Activated T-helper 17 cell treated with anti-CD3 and anti-CD28 coated beads, Interleukin-2, amount 50 U/mL, for 72 hours (primary cell): Measurements from ENCODE around the gene GNL1. TPM values are rescaled to one million over a fixed set of nuclear protein-coding genes. Genes with fewer than 3 reads are reported as not detected.

Source experiments
- ATAC-seq: fragments of 150-1000 bp; cut with Tn5 transposase; replicated peaks from 2 replicates; pipeline ENCODE4 v1.10.0; 2021; ENCODE audit warnings: mild to moderate bottlenecking, moderate library complexity
- H3K27ac Mint-ChIP-seq: one replicate; pipeline ENCODE4 v1.8.0; 2022; ENCODE audit warnings: mixed read lengths
- H3K27me3 Mint-ChIP-seq: one replicate; pipeline ENCODE4 v1.8.0; 2022; ENCODE audit warnings: mixed read lengths
- H3K36me3 Mint-ChIP-seq: one replicate; pipeline ENCODE4 v1.8.0; 2022; ENCODE audit warnings: low read depth, mild to moderate bottlenecking, mixed read lengths
- H3K4me1 Mint-ChIP-seq: one replicate; pipeline ENCODE4 v1.8.0; 2022; ENCODE audit warnings: mixed read lengths
- H3K4me3 Mint-ChIP-seq: one replicate; pipeline ENCODE4 v1.8.0; 2022; ENCODE audit warnings: mild to moderate bottlenecking, mixed read lengths
- H3K9me3 Mint-ChIP-seq: one replicate; pipeline ENCODE4 v1.8.0; 2022; ENCODE audit warnings: mixed read lengths
- total RNA-seq, 2 donors: library from RNA; stranded (reverse); gene quantifications; one replicate each; pipeline ENCODE4 v1.2.3, GENCODE V29; 2022

GNL1 gene
- total RNA-seq, 2 donors from 2014 or later: 102 to 117 TPM

DNA sequence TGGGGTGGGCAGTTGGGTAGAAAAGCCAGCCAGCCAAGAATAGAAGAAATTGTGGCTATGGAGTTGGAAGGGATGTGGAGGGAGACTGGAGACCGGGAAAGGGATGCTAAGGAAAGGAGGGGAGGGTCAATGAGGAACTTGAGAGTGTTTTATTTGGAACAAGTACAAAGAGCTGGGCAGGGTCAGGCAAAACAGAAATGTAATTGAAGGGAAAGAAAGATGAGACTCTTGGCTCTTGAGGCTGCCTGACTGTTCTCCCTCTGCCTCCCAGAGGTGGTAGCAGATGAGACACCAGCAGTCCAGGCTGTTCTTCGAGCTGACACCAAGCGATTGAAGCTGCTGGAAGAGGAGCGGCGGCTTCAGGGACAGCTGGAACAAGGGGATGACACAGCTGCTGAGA lies 27.6 kb upstream of the GNL1 start:
- Mint-ChIP-seq H3K27me3 (no peaks in the 10 kb centered on the region), H3K9me3 (no peaks in the 10 kb centered on the region), H3K4me3 (no peak overlapping the region), H3K4me1 (no peaks in the 10 kb centered on the region), H3K27ac (no peak overlapping the region), H3K36me3 (peaks cover 100% of the 10 kb centered on the region)
- no peak for ATAC-seq

DNA sequence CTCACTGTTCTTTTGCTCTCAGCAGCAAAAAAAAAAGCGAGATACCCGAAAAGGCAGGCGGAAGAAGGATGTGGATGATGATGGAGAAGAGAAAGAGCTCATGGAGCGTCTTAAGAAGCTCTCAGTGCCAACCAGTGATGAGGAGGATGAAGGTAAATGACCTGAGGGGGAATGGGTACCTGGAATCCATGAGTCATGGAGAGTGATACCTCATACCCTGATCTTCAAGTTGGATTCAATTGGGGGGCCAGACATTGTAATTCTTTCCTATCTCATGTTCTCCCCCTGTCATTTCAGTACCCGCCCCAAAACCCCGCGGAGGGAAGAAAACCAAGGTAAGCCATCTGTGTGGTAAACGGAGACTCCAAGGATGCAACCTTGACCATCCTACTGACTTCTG lies 21.8 kb upstream of the GNL1 start:
- H3K36me3 Mint-ChIP-seq: peaks cover 90% of the 10 kb centered on the region
- H3K27me3 Mint-ChIP-seq: no peaks in the 10 kb centered on the region
- H3K4me1 Mint-ChIP-seq: peaks cover 26% of the 10 kb centered on the region
- no peak overlapping the region for H3K4me3 Mint-ChIP-seq
- ATAC-seq: no peak
- H3K9me3 Mint-ChIP-seq: no peaks in the 10 kb centered on the region
- H3K27ac Mint-ChIP-seq: peak overlapping the region; percentile 31

DNA sequence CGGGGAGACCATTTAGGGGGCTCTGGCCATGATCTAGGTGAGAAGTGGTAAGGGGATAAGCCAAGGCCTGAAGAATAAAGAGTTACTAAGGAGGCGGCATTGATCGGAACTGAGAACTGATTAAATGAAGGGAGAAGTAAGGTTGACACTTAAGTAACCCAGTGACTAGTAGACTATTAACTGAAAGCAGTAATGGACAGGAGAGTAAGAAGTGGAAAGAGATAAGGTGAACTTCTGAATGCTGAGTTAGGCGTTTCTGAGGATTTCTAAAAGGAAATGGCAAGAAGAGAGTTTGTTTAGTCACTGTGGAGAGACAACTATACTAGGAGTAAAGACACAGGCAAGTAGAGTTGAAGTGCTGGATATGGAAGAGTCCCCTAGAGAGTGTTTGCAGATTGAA lies 16.8 kb upstream of the GNL1 start:
- peak overlapping the region; percentile 95 for H3K4me3 Mint-ChIP-seq
- peaks cover 58% of the 10 kb centered on the region for H3K36me3 Mint-ChIP-seq
- no peaks in the 10 kb centered on the region for H3K9me3 Mint-ChIP-seq
- peak overlapping the region; percentile 100 for H3K27ac Mint-ChIP-seq
- no peaks in the 10 kb centered on the region for H3K27me3 Mint-ChIP-seq
- peaks cover 57% of the 10 kb centered on the region for H3K4me1 Mint-ChIP-seq
- no peak for ATAC-seq

DNA sequence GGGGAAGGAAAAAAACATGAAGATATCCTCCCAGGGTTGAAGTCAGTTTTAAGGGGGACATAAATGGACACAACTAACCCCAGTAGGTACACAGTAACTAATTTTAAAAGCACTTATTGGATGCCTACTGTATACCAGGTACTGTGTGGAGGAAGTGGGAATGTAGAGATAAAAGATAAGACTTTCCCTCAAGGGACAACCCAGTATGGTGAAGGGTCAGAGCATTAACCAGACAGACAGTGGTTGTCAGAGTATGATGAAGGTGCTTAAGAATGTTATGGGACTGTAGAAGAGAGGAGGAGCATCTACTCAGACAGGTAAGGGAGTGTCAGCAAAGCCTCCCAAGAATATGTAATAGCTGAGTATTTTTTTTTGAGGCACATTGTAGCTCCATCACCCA lies 15.9 kb upstream of the GNL1 start:
- ATAC-seq: no peak
- H3K9me3 Mint-ChIP-seq: no peaks in the 10 kb centered on the region
- no peaks in the 10 kb centered on the region for H3K27me3 Mint-ChIP-seq
- peak overlapping the region; percentile 100 for H3K27ac Mint-ChIP-seq
- H3K4me3 Mint-ChIP-seq: peak overlapping the region; percentile 95
- H3K36me3 Mint-ChIP-seq: peaks cover 49% of the 10 kb centered on the region
- peaks cover 54% of the 10 kb centered on the region for H3K4me1 Mint-ChIP-seq

DNA sequence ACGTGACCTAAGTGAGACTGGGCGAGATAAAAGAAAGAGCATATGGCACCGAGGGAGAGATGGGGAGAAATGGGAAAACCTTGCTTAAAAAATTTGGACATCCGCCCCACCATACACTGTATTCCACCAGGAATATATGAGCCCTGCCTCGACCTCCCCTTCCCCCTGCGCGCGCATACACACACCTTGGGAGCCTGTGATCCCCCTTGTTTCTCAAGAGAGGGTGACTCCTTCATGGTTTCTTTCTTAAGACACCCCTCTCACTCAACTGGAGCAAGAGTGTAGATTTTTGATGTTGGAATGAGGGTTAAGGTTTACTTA lies 15.4 kb upstream of the GNL1 start:
- H3K36me3 Mint-ChIP-seq: peaks cover 44% of the 10 kb centered on the region
- H3K9me3 Mint-ChIP-seq: no peaks in the 10 kb centered on the region
- peak overlapping the region; percentile 95 for H3K4me3 Mint-ChIP-seq
- H3K4me1 Mint-ChIP-seq: peaks cover 49% of the 10 kb centered on the region
- H3K27ac Mint-ChIP-seq: peak overlapping the region; percentile 100
- H3K27me3 Mint-ChIP-seq: no peaks in the 10 kb centered on the region
- ATAC-seq: no peak

DNA sequence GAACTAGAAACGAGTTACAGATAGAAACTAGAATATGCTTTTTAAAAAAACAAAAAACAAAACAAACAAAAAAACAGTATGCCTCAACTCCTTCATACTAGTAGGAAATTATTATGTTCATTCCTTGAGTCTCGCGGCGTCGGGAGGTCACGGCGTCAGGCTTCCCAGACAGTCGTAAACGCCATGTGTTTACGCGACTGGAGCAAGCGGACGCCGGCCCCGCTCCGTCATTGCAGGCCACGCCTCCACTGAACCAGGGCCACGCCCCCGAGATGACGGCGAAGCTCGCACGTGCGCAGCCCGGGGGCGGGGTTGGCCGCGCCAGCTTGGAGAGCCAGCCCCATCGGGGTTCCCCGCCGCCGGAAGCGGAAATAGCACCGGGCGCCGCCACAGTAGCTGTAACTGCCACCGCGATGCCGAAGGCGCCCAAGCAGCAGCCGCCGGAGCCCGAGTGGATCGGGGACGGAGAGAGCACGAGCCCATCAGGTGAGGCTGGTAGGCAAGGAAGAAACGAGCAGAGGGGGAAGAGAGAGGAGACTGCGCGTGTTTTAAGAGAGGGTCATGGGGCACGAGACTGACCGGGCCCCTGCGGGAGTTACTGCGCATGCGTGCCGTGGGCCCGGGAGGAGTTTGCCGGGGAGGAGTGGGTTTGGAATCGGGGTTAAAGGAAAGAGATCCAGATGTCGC lies 14.9 kb upstream of the GNL1 start, which contains the start of gene ABCF1:
Gene ABCF1, plus strand, starts transcription at position 368 of the 687 bp plus-strand sequence. Its CDS starts 46 bp downstream, at position 414.
- no peaks in the 10 kb centered on the region for H3K9me3 Mint-ChIP-seq

DNA sequence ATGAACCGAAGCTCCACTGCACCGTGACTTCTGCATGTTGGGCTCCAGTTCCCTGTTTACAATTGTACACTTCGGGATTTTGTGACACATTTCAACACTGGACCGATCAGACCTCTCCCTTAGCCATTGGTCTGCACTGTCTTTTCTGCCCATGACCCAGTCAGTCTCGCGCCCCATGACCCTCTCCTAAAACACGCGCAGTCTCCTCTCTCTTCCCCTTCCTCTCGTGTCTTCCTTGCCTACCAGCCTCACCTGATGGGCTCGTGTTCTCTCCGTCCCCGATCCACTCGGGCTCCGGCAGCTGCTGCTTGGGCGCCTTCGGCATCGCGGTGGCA lies 14.4 kb upstream of the GNL1 start:
- Mint-ChIP-seq H3K36me3 (peaks cover 37% of the 10 kb centered on the region), H3K4me1 (peaks cover 45% of the 10 kb centered on the region), H3K4me3 (peak overlapping the region; percentile 95), H3K9me3 (no peaks in the 10 kb centered on the region), H3K27ac (peak overlapping the region; percentile 100), H3K27me3 (no peaks in the 10 kb centered on the region)
- peak; percentile 3 for ATAC-seq

More for the DNA sequence above, 14.9 kb upstream of the GNL1 start, which contains the start of gene ABCF1:
- H3K27ac Mint-ChIP-seq: peak within 1 kb of the TSS; percentile 100
- H3K36me3 Mint-ChIP-seq: peaks cover 39% of the 10 kb centered on the region
- peak; percentile 95 for ATAC-seq
- H3K4me3 Mint-ChIP-seq: peak within 1 kb of the TSS; percentile 95
- no peaks in the 10 kb centered on the region for H3K27me3 Mint-ChIP-seq
- peaks cover 45% of the 10 kb centered on the region for H3K4me1 Mint-ChIP-seq

DNA sequence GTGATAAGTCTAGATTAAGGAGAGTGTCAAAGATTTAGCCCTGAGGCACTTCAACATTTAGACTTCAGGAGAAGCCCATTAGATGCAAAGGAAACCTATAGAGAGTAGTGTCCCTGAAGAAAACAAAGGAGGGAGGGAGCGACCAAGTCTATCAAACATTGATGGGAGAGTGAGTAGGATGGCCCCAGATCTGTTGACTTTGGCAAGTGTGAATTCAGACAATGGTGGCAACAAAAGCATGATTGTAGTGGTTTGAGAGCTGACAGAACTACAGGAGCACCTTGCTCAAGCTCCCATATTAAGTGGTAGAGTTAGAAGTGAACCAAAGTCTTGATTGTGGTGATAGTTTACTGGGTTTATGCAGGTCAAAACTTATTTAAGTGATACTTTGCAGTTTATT lies 14.0 kb upstream of the GNL1 start:
- Mint-ChIP-seq H3K9me3 (no peaks in the 10 kb centered on the region), H3K27me3 (no peaks in the 10 kb centered on the region), H3K36me3 (peaks cover 37% of the 10 kb centered on the region), H3K4me3 (peak overlapping the region; percentile 95), H3K27ac (peak overlapping the region; percentile 100), H3K4me1 (peaks cover 45% of the 10 kb centered on the region)
- no peak for ATAC-seq

DNA sequence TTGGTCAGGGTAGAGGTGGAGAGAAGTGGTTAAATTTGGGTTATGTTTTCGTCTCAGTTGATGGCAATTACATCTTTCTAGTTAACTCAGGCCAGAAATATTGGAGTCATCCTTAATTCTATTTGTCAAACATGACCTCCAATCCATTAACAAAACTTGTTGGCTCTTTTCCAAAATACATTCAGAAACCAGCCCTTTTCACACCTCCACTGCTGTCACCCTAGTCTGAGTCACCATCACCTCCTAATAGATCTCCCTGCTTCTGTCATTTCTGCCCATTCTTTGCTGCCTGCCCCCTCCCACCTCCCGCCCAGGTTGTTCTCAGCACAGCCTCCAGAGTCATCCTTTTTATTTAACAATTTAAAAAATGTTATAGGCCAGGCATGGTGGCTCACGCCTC lies 12.0 kb upstream of the GNL1 start:
- no peaks in the 10 kb centered on the region for H3K9me3 Mint-ChIP-seq
- no peaks in the 10 kb centered on the region for H3K27me3 Mint-ChIP-seq
- H3K36me3 Mint-ChIP-seq: peaks cover 31% of the 10 kb centered on the region
- H3K4me1 Mint-ChIP-seq: peaks cover 38% of the 10 kb centered on the region
- no peak overlapping the region for H3K4me3 Mint-ChIP-seq
- ATAC-seq: no peak
- H3K27ac Mint-ChIP-seq: peak overlapping the region; percentile 24

DNA sequence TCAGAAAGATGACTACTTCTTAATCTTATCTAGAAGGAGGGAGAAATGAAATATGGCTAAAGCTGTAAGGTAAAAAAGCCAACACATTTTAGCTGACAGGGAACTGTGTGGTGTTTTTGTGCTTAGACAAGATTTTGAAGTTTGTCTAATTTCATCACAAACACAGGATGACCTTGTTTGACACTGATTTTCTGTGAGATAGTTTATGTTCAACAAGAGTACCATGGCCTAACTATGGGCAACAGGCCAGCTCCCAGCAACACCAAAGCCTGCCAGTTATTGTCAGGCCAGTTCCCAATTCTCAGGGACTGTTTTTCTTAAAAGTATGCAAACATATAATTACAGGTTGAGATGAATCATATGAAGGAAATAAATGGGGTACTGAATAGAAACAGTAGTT lies 9.5 kb upstream of the GNL1 start:
- H3K4me1 Mint-ChIP-seq: peaks cover 21% of the 10 kb centered on the region
- ATAC-seq: no peak
- H3K27me3 Mint-ChIP-seq: no peaks in the 10 kb centered on the region
- no peaks in the 10 kb centered on the region for H3K9me3 Mint-ChIP-seq
- H3K36me3 Mint-ChIP-seq: peaks cover 37% of the 10 kb centered on the region
- no peak overlapping the region for H3K4me3 Mint-ChIP-seq
- no peak overlapping the region for H3K27ac Mint-ChIP-seq

DNA sequence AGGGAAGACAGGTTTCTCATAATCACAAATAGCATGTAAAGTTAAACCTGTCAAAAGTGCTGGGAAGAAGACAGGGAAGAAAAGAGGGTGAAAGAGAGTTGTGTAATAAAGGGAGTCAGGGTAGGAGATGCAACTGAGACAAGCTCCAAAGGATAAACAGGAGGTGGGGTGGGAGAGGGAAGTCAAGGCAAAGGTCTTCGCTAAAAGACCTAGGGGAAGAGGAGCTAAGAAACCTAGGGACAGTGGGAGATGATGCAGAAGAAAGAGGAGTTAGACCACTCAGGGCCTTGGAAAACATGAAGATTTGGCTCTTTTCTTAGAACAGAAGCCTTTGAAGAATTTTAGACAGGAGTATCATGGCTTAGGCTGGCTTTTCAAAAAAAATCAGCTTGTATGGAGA lies 7.8 kb upstream of the GNL1 start:
- H3K4me1 Mint-ChIP-seq: peaks cover 15% of the 10 kb centered on the region
- no peak overlapping the region for H3K4me3 Mint-ChIP-seq
- no peaks in the 10 kb centered on the region for H3K9me3 Mint-ChIP-seq
- peaks cover 53% of the 10 kb centered on the region for H3K36me3 Mint-ChIP-seq
- no peaks in the 10 kb centered on the region for H3K27me3 Mint-ChIP-seq
- ATAC-seq: no peak
- no peak overlapping the region for H3K27ac Mint-ChIP-seq

DNA sequence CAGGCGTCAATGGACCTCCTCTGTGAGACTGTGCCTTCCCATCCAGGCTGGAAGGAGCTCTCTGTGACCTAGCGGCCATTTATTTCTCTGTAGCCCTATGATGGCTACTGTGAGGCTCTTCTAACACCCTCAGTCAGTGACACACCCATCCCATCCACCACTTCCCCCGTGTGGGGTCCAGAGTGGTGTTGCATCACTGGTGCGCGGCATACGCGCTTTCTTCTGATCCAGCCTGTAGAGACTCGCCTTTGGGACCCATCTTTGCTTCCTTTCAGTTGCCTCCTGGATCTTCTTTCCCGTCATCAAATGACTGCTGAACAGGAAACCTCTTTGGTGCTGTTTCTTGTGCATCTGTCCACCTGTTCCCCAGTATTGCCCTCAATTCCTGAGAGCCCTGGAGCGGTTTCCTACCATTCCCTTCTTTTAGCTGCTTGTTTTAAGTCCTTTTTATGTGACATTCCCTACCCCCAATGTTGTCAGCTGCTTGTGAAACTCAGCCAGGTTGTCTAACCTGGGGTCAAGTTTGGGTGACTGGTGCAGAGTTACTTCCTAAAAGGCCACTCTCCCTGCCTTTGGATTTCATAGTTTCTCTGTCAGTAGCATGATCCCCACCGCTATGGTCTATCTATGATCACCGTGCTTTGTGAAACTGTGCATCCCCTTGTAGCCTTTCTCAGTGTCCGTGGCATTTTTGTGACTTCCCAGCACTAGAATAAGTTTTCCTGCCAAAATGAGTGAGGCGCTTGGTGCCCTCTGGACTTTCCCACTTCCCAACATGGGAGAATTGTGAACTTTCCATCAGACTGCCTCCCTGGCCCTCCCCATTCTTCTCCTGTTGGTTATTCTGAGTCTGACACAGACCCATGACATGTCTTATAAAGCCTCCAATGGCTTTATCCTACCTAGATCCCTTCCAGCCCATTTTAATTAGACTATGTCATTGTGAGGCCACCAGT lies 6.5 kb upstream of the GNL1 start:
- Mint-ChIP-seq H3K27me3 (no peaks in the 10 kb centered on the region), H3K4me3 (no peak overlapping the region), H3K9me3 (no peaks in the 10 kb centered on the region), H3K36me3 (peaks cover 67% of the 10 kb centered on the region), H3K27ac (peak overlapping the region; percentile 75), H3K4me1 (peaks cover 16% of the 10 kb centered on the region)
- no peak for ATAC-seq

DNA sequence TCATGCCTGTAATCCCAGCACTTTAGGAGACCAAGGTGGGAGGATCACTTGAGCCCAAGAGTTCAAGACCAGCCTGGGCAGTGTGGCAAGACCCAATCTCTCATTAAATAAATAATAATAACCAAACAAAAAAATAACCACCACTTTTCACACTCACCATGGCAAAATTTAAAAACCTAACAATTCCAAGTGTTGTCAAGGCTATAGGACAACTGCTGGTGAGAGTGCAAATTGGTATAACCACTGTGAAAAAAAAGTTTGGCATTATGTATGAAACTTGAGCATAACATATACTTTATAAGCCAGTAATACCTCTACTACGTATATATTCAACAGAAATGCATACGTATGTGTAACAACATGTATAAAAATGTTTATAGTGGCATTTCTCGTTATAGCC lies 4.6 kb upstream of the GNL1 start:
- H3K27ac Mint-ChIP-seq: no peak overlapping the region
- H3K4me3 Mint-ChIP-seq: no peak overlapping the region
- no peaks in the 10 kb centered on the region for H3K9me3 Mint-ChIP-seq
- H3K27me3 Mint-ChIP-seq: no peaks in the 10 kb centered on the region
- peaks cover 85% of the 10 kb centered on the region for H3K36me3 Mint-ChIP-seq
- peaks cover 19% of the 10 kb centered on the region for H3K4me1 Mint-ChIP-seq
- no peak for ATAC-seq

DNA sequence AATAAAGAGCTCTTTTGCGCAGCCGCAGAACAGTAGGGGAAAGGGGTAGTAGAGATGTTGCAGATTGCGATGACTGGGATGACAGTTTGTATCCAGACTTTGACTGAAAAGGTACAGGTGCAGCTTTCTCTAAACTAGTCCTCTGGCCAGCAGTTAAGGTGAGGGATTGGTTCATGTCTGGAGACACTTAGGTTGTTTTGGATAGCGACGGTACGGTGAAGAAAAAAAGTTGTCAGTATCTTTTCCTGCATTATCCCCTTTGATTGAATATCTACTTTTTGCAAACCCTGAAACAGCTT lies 1.3 kb upstream of the GNL1 start:
- Mint-ChIP-seq H3K36me3 (peaks cover 100% of the 10 kb centered on the region), H3K27me3 (no peaks in the 10 kb centered on the region), H3K27ac (peak overlapping the region; percentile 99), H3K4me3 (peak overlapping the region; percentile 96), H3K9me3 (no peaks in the 10 kb centered on the region), H3K4me1 (peaks cover 28% of the 10 kb centered on the region)
- ATAC-seq: no peak
